T-cell (primary cell): Measurements from ENCODE around the gene LGR5. TPM values are rescaled to one million over a fixed set of nuclear protein-coding genes. Genes with fewer than 3 reads are reported as not detected.

ENCODE experiments used
- ATAC-seq, 4 experiments: fragments of 200-7000 bp in 3 of 4; fragments of 150-1000 bp in 1 of 4; cut with Tn5 transposase; replicated peaks in 1 of 4; 1 replicate in 3 of 4; 2 replicates in 1 of 4; pipeline ENCODE4 v1.10.0; 2021; ENCODE audit warnings: moderate library complexity in 3 of 4, mild to moderate bottlenecking in 2 of 4, moderate number of reproducible peaks in 1 of 4
- CTCF ChIA-PET, 2 donors: fragments of 300-600 bp; sonication (Branson Sonifier 250); formaldehyde crosslinking; loops; one replicate each; lab custom pipeline; 2022; ENCODE audit warnings: antibody characterized with exemption in 2 of 2; lab: Charles Lee
- POLR2A ChIA-PET, 2 donors: fragments of 300-600 bp; sonication (Branson Sonifier 250); formaldehyde crosslinking; loops; one replicate each; lab custom pipeline; 2022; ENCODE audit warnings: antibody characterized with exemption in 2 of 2; lab: Charles Lee
- DNase-seq, 35 experiments: peaks; one replicate each; pipeline versions ENCODE4 v3.0.0 to v3.0.0-alpha.2; 2013 to 2023
- H3K27ac ChIP-seq: one replicate; pipeline ENCODE4 v1.5.1; 2013; ENCODE audit warnings: low read length
- H3K27me3 ChIP-seq, 2 experiments: replicated peaks in 1 of 2; 1 replicate in 1 of 2; 2 replicates in 1 of 2; pipeline versions ENCODE4 v1.6.1 to v1.7.0; 2013; ENCODE audit warnings: low read length in 1 of 2, mixed read lengths in 1 of 2; ENCODE audit not compliant: control insufficient read depth in 2 of 2, insufficient read depth in 2 of 2; ENCODE audit errors: extremely low read depth in 1 of 2
- H3K36me3 ChIP-seq, 2 donors: 1 replicate in 1 of 2; 2 replicates in 1 of 2; pipeline versions ENCODE4 v1.6.1 to v1.7.0; 2013; ENCODE audit warnings: low read length in 1 of 2; ENCODE audit not compliant: control insufficient read depth in 2 of 2, insufficient read depth in 1 of 2; ENCODE audit errors: extremely low read depth in 1 of 2
- H3K4me1 ChIP-seq, 2 experiments: 1 replicate in 1 of 2; 2 replicates in 1 of 2; pipeline versions ENCODE4 v1.6.1 to v1.7.0; 2013; ENCODE audit warnings: low read length in 2 of 2, mixed read lengths in 1 of 2; ENCODE audit not compliant: insufficient read depth in 2 of 2, control insufficient read depth in 1 of 2; ENCODE audit errors: extremely low read depth in 1 of 2
- H3K4me3 ChIP-seq, 2 donors: 1 replicate in 1 of 2; 2 replicates in 1 of 2; pipeline versions ENCODE4 v1.5.1 to v1.7.0; 2013; ENCODE audit warnings: mild to moderate bottlenecking in 2 of 2, low read length in 1 of 2, moderate library complexity in 1 of 2; ENCODE audit not compliant: control insufficient read depth in 1 of 2; ENCODE audit errors: extremely low read depth in 1 of 2
- H3K9me3 ChIP-seq: 2 replicates; pipeline ENCODE4 v1.7.0; 2013
- H3K27ac Mint-ChIP-seq, 2 donors: one replicate each; pipeline ENCODE4 v1.8.0; 2020 to 2021; ENCODE audit warnings: mild to moderate bottlenecking in 2 of 2, mixed read lengths in 2 of 2
- H3K27me3 Mint-ChIP-seq, 2 donors: one replicate each; pipeline ENCODE4 v1.8.0; 2021 to 2022; ENCODE audit warnings: mixed read lengths in 2 of 2
- H3K36me3 Mint-ChIP-seq: one replicate; pipeline ENCODE4 v1.8.0; 2021; ENCODE audit warnings: mixed read lengths
- H3K4me1 Mint-ChIP-seq, 3 donors: one replicate each; pipeline ENCODE4 v1.8.0; 2020 to 2022; ENCODE audit warnings: mixed read lengths in 3 of 3, mild to moderate bottlenecking in 1 of 3
- H3K4me3 Mint-ChIP-seq, 3 donors: one replicate each; pipeline ENCODE4 v1.8.0; 2020 to 2022; ENCODE audit warnings: mild to moderate bottlenecking in 3 of 3, mixed read lengths in 3 of 3, moderate library complexity in 3 of 3
- H3K9me3 Mint-ChIP-seq, 3 donors: one replicate each; pipeline ENCODE4 v1.8.0; 2020 to 2022; ENCODE audit warnings: mixed read lengths in 3 of 3
- WGBS: methylation state at CpG from one replicate; pipeline ENCODE4 v1.1.5; 2013; ENCODE audit warnings: missing lambda C conversion rate; ENCODE audit not compliant: insufficient coverage; 5-methylcytosine and 5-hydroxymethylcytosine counted together
- total RNA-seq, 35 experiments: library from RNA in 6 of 35; stranded (reverse) in 6 of 35; fragments of 120-200 nt in 1 of 35; gene quantifications; one replicate each; pipeline versions ENCODE4 v1.2.1 to v1.2.4 and lab custom pipeline; 2013 to 2026

The LGR5 gene
- total RNA-seq, 5 donors from 2014 or later (not counting 1 experiment from before 2014, with no cell fraction given) = 0.25 TPM; not detected in 4

DNA sequence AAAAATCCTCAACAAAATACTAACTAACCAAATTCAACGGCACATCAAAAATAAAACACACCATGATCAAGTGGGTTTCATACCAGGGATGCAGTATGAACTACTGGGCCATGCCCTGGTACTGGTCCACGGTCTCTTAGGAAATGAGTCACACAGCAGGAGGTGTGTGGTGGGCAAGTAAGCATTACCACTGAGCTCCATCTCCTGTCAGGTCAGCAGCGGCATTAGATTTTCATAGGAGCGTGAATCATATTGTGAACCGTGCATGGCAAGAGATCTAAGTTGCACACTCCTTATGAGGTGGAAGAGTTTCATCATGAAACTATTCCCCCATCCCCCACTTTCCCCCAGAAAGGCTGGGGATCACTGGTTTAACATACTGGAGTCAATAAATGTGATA, 6.7 kb upstream of the LGR5 start:
- Mint-ChIP-seq H3K27me3 (peaks cover 45 to 52% of the 10 kb centered on the region in 2 donors), H3K9me3 (peaks cover 17 to 25% (median 20%) of the 10 kb centered on the region in 3 donors), H3K27ac (no peak overlapping the region), H3K36me3 (no peaks in the 10 kb centered on the region), H3K4me1 (no peaks in the 10 kb centered on the region), H3K4me3 (no peak overlapping the region)
- WGBS = 30% methylated on average over 1 of the region's 5 CpGs
- ChIA-PET POLR2A (no interaction called here), CTCF (no interaction called here)
- Histone ChIP-seq H3K9me3 (no peaks in the 10 kb centered on the region), H3K4me1 (no peaks in the 10 kb centered on the region), H3K27me3 (peaks cover 1 to 7% of the 10 kb centered on the region in 2 experiments), H3K27ac (no peak overlapping the region), H3K4me3 (no peak overlapping the region), H3K36me3 (no peaks in the 10 kb centered on the region)
- no peak for ATAC-seq
- no peak for DNase-seq

DNA sequence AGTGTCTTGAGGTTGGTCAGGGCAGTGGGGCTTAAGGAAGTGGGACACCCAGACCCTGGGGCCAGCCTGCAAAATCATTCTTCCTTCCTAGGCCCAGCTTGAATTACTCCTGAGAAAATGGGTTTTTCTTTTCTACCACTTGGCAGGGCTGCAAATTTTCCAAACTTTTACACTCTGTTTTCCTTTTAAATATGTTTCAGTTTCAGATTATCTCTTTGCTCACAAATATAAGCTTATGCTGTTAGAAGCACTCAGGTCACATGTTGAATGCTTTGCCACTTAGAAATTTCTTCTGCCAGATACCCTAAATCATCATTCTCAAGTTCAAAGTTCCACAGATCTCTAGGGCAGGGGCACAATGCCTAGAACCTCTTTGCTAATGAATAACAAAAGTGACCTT, 2.9 kb upstream of the LGR5 start:
- peaks cover 2 to 34% of the 10 kb centered on the region in 2 experiments for H3K27me3 ChIP-seq
- H3K36me3 Mint-ChIP-seq = no peaks in the 10 kb centered on the region
- CTCF ChIA-PET = no interaction called here
- H3K27ac ChIP-seq = no peak overlapping the region
- H3K4me3 Mint-ChIP-seq = no peak overlapping the region
- POLR2A ChIA-PET = no interaction called here
- no peak for DNase-seq
- H3K36me3 ChIP-seq = no peaks in the 10 kb centered on the region
- no peak overlapping the region for H3K4me3 ChIP-seq
- peaks cover 66 to 67% of the 10 kb centered on the region in 2 donors for H3K27me3 Mint-ChIP-seq
- peaks cover 17 to 25% (median 20%) of the 10 kb centered on the region in 3 donors for H3K9me3 Mint-ChIP-seq
- peaks cover 3 to 21% of the 10 kb centered on the region in 2 experiments for H3K4me1 ChIP-seq
- H3K27ac Mint-ChIP-seq = no peak overlapping the region
- no peak for ATAC-seq
- no peaks in the 10 kb centered on the region for H3K9me3 ChIP-seq
- H3K4me1 Mint-ChIP-seq = peaks cover 22 to 26% (median 24%) of the 10 kb centered on the region in 3 donors

DNA sequence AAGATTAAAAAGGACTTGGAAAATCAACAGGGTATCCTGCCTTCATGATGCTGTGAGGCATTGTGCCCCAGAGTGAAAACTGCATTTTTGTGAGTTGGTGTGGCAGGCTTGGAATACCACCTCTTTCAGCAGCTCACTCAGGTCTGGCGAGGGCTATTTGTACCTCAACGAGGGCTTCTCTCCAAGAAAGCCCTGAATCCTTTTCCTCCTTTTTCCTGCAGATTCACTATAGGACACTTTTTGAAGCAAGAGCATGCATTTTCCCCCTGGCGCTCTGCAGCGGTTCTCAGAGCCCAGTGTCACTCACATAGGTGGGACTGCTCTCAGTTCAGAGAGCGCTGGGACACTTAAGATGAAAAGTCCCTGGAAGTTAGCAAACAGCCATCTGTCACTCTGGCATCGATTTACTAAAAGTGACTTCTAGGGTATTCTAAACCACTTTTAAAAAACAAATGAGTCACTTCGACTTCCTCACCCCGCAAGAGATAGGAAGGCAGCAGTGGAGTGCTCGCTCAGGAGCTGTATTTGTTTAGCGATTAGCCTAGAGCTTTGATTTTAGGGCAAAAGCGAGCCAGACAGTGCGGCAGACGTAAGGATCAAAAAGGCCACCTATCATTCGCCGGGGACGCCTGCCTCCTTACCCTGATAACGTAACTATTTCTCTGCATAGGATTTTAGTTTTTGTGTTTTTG, 782 bp upstream of the LGR5 start:
- DNase-seq = no peak
- 21% methylated on average over 8 of the region's 17 CpGs for WGBS
- Mint-ChIP-seq H3K27me3 (peaks cover 58 to 63% of the 10 kb centered on the region in 2 donors), H3K9me3 (peaks cover 17 to 25% (median 20%) of the 10 kb centered on the region in 3 donors), H3K4me3 (peak overlapping the region; percentile 69 to 86 (median 70)), H3K4me1 (peaks cover 22 to 26% (median 24%) of the 10 kb centered on the region in 3 donors), H3K27ac (no peak overlapping the region), H3K36me3 (no peaks in the 10 kb centered on the region)
- ChIA-PET CTCF (no interaction called here), POLR2A (no interaction called here)
- peak overlapping the region in 1 of 2 donors; percentile 52 for H3K4me3 ChIP-seq
- no peak overlapping the region for H3K27ac ChIP-seq
- H3K4me1 ChIP-seq = peaks cover 3 to 21% of the 10 kb centered on the region in 2 experiments
- no peaks in the 10 kb centered on the region for H3K36me3 ChIP-seq
- H3K9me3 ChIP-seq = no peaks in the 10 kb centered on the region
- peak in 2 of 4 experiments; percentile 38 to 40 for ATAC-seq
- H3K27me3 ChIP-seq = peaks cover 2 to 32% of the 10 kb centered on the region in 2 experiments

DNA sequence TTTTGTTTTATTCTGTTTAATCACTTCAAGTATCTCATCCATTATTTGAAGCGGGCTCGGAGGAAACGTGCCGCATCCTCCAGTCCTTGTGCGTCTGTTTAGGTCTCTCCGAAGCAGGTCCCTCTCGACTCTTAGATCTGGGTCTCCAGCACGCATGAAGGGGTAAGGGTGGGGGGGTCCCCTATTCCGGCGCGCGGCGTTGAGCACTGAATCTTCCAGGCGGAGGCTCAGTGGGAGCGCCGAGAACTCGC, 311 bp upstream of the LGR5 start:
- peaks cover 3 to 21% of the 10 kb centered on the region in 2 experiments for H3K4me1 ChIP-seq
- ChIA-PET POLR2A (no interaction called here), CTCF (no interaction called here)
- WGBS = 0% methylated on average over 3 of the region's 17 CpGs
- Mint-ChIP-seq H3K27ac (no peak overlapping the region), H3K9me3 (peaks cover 17 to 25% (median 20%) of the 10 kb centered on the region in 3 donors), H3K36me3 (no peaks in the 10 kb centered on the region), H3K4me3 (peak overlapping the region; percentile 69 to 86 (median 70)), H3K4me1 (peaks cover 22 to 26% (median 24%) of the 10 kb centered on the region in 3 donors), H3K27me3 (peaks cover 53 to 58% of the 10 kb centered on the region in 2 donors)
- H3K27me3 ChIP-seq = peaks cover 2 to 32% of the 10 kb centered on the region in 2 experiments
- no peak for DNase-seq
- peak in 3 of 4 experiments; percentile 24 to 43 (median 37) for ATAC-seq
- no peaks in the 10 kb centered on the region for H3K9me3 ChIP-seq
- H3K36me3 ChIP-seq = no peaks in the 10 kb centered on the region
- H3K4me3 ChIP-seq = peak overlapping the region; percentile 19 to 52
- no peak overlapping the region for H3K27ac ChIP-seq

DNA sequence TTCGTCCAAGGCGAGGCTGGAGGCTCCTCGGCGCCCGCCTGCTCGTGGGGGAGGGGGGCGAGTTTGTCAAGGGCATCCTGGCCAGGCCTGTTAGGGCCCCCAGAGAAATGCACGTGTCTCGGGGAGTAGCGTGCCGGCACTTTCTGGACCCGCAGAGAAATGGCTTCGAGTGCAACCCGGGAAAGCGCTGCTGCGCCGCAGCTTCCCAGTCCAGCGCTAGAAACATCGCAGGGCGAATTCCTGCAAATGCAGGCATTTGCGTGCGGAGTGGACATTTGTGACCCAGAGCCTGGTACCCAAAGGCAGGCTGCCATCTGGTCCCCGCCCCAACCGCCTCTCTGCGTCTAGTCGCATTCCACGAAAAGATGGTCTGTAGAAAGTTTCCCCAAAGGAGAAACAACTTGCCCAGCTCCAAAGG, 756 bp downstream of the LGR5 start:
- H3K36me3 Mint-ChIP-seq = no peaks in the 10 kb centered on the region
- ChIA-PET CTCF (no interaction called here), POLR2A (interaction anchor here in 1 of 2 donors (0.7 kb wide), 1 partner anchor 94 kb away, joined by 12 read pairs; no protein-coding TSS in a partner anchor)
- H3K27ac Mint-ChIP-seq = no peak overlapping the region
- no peaks in the 10 kb centered on the region for H3K36me3 ChIP-seq
- H3K4me1 Mint-ChIP-seq = peaks cover 22 to 26% (median 24%) of the 10 kb centered on the region in 3 donors
- ATAC-seq = peak in 1 of 4 experiments; percentile 23
- peaks cover 2 to 32% of the 10 kb centered on the region in 2 experiments for H3K27me3 ChIP-seq
- peak overlapping the region; percentile 67 to 86 (median 70) for H3K4me3 Mint-ChIP-seq
- peaks cover 3 to 21% of the 10 kb centered on the region in 2 experiments for H3K4me1 ChIP-seq
- WGBS = 2% methylated on average over 25 of the region's 27 CpGs
- peaks cover 13 to 19% (median 16%) of the 10 kb centered on the region in 3 donors for H3K9me3 Mint-ChIP-seq
- H3K9me3 ChIP-seq = no peaks in the 10 kb centered on the region
- no peak for DNase-seq
- H3K27ac ChIP-seq = no peak overlapping the region
- H3K27me3 Mint-ChIP-seq = peaks cover 54 to 56% of the 10 kb centered on the region in 2 donors
- H3K4me3 ChIP-seq = peak overlapping the region in 1 of 2 donors; percentile 52

DNA sequence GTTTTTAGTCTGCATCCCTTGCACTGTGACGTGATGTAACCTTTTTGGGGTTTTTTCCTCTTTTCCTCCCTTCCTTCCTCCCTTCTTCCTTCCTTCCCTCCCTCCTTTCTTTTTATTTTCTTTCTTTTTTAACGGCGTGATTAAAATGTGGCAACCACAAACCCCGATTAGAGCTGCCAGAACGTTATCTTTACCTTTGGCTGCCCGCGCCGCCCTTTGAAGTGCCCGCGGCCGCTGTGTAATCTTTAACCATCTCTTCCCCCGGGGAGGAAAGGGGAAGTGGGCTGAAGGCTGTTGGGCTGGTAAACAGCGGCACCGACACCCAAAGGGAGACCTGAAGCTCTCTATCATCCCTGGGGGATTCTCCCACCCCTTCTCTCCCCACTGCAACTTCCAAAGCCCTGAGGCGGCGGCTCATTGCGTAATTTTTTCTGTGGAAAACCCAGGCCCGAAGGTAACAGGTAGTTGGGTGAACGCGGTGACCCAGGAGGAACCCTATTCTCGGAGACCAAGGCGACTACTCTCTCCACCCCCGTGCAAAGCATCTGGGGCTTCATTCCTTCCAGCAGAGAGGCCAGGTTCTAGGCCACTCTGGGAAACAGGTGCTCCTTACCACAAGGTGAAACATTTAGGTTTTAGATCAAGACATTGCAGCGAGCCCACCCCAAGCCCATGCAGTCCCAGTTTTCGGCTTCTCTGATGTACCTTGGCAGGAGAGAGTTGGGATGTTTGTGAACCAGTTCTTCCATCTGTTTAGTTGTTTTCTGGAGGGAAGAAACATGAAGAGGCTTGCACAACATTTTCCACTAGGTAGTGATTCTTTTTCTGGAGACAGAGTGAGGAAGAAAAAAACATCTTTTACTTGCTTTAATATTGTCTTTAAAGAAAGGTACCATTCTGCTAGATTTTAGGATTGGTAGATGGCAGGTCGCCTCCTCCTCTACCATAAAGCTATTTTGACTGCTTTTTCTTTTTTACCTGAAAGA, 1.5 kb downstream of the LGR5 start:
- DNase-seq = no peak
- H3K27me3 Mint-ChIP-seq = peaks cover 58% of the 10 kb centered on the region in 2 donors
- no peaks in the 10 kb centered on the region for H3K36me3 Mint-ChIP-seq

More for the DNA sequence above, 1.5 kb downstream of the LGR5 start:
- CTCF ChIA-PET = interaction anchor here in 1 of 2 donors (0.6 kb wide), 1 partner anchor 1847 kb away, joined by 4 read pairs; no protein-coding TSS in a partner anchor
- Histone ChIP-seq H3K9me3 (no peaks in the 10 kb centered on the region), H3K27ac (no peak overlapping the region), H3K4me1 (peaks cover 3 to 21% of the 10 kb centered on the region in 2 experiments), H3K27me3 (peaks cover 2 to 32% of the 10 kb centered on the region in 2 experiments), H3K36me3 (no peaks in the 10 kb centered on the region), H3K4me3 (peak overlapping the region in 1 of 2 donors; percentile 52)
- peaks cover 22 to 26% (median 24%) of the 10 kb centered on the region in 3 donors for H3K4me1 Mint-ChIP-seq
- peak overlapping the region; percentile 54 to 86 (median 67) for H3K4me3 Mint-ChIP-seq
- WGBS = 69% methylated on average over 2 of the region's 26 CpGs
- peaks cover 8 to 12% (median 9%) of the 10 kb centered on the region in 3 donors for H3K9me3 Mint-ChIP-seq
- POLR2A ChIA-PET = interaction anchor here in 1 of 2 donors (0.7 kb wide), 1 partner anchor 93 kb away, joined by 12 read pairs; no protein-coding TSS in a partner anchor
- no peak overlapping the region for H3K27ac Mint-ChIP-seq
- no peak for ATAC-seq
